HG02678 (cell line): Measurements from ENCODE around the gene CARNS1.

Experiments
- ATAC-seq: cut with Tn5 transposase; IDR thresholded peaks from one replicate; pipeline ENCODE4 v1.9.1; 2021; ENCODE audit warnings: mild to moderate bottlenecking, moderate library complexity; ENCODE audit not compliant: unreplicated experiment

The CARNS1 gene

DNA sequence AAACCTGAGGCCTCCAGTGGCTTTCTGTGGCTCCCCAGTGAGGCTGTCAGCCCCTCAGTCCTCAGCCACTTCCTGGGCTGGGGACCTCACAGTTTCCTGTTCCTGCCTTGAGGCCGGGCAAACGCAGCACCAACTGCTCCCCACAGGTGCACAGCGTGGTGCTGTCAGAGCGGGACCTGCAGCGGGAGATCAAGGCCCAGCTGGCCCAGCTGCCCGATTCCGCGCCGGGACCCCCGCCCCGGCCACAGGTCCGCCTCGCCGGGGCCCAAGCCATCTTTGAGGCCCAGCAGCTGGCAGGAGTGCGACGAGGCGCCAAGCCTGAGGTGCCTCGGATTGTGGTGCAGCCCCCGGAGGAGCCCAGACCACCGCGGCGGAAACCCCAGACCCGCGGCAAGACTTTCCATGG, 6.2 kb upstream of the CARNS1 start:
- ATAC-seq = peak; percentile 61

DNA sequence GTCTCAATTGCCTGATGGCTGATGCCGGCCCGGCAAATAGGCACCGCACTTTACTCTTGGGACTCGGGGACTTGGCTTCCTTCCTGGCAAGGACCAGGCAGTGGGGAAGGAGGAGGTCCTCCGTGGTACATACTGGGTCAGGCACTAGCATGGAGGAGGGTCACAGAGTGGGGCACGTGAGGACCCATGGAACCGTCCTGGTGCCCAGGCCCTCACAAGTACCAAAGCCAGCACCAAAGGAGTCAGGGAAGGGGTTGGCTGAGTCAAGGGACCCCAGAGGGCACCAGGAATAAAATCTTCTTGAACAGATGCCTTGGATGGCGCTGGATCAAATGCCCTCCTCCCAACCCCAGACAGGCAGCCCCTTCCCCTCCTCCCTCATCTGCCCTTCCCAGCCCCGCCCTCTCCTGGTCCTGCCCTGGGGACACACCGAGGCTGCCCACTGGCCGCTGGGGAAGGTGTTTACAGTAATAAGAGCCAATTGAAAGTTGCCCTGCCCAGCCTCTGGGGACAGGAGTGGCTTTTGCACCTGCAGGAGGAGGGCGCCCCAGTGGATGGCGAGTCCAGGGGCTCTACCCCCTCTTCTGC, 5.6 kb upstream of the CARNS1 start:
- no peak for ATAC-seq

- no peak for ATAC-seq
Observed at GRCh38 chr11:67410369-67410831, 5.1 kb upstream of the CARNS1 start.

DNA sequence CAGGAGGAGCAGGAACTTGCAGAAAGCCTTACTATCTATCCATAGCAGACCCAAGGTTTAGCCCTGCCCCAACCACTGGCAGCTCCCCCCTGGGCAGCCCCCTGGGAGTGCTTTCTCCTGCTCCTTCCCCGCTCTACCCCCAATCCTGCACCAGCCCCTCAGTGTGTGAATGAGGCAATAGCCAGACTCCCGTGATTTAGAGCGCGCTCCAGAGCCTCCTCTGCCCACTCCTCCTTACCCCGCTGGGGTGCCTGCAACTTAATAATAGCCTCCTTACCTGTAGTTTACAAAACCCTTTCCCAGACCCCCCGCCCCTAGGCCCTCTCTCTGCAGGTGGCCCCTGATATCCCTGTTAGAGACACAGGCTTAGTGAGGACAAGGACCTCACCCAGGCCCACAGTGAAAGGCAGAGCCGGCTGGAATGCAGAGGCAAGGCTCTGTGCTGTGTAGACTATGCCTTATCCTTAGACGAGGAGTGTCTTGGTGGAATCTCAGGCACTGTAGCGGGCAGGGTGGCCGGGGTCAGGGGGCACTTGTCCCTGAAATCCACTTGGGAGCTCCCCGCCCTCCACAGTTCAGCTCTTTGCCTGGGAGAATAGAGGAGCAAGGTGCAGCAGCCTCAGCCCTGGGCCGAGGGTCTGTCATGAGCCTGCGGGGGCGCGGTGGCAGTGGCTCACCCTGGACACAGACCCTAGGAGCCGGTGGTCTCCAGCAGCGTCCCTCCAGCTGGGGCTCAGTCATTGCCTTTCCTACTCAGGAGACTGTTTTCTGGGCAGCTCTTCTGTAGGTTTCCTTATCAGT, 4.3 kb upstream of the CARNS1 start:
- ATAC-seq = no peak

DNA sequence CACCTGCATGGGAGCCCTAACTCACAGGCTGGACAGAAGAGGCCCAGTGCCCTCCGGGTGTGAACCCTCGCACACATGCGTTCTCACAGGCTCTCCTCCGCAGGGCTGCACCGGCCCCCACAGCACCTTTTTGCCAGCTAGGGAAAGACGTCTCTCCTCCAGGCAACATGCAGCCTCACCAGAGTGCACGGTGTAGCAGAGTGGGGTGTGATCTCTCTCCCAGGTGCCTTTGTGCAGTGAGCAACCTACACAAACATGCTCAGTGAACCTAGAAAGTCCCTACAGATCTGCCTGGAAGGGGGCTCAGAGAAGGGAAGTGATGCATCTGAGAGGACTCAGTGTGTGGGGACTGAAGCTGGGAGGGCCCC, 3.7 kb upstream of the CARNS1 start:
- no peak for ATAC-seq

- no peak for ATAC-seq
Observed at GRCh38 chr11:67412495-67413179, 2.8 kb upstream of the CARNS1 start.

GRCh38 chr11:67413266-67413849, 2.1 kb upstream of the CARNS1 start:
- no peak for ATAC-seq

DNA sequence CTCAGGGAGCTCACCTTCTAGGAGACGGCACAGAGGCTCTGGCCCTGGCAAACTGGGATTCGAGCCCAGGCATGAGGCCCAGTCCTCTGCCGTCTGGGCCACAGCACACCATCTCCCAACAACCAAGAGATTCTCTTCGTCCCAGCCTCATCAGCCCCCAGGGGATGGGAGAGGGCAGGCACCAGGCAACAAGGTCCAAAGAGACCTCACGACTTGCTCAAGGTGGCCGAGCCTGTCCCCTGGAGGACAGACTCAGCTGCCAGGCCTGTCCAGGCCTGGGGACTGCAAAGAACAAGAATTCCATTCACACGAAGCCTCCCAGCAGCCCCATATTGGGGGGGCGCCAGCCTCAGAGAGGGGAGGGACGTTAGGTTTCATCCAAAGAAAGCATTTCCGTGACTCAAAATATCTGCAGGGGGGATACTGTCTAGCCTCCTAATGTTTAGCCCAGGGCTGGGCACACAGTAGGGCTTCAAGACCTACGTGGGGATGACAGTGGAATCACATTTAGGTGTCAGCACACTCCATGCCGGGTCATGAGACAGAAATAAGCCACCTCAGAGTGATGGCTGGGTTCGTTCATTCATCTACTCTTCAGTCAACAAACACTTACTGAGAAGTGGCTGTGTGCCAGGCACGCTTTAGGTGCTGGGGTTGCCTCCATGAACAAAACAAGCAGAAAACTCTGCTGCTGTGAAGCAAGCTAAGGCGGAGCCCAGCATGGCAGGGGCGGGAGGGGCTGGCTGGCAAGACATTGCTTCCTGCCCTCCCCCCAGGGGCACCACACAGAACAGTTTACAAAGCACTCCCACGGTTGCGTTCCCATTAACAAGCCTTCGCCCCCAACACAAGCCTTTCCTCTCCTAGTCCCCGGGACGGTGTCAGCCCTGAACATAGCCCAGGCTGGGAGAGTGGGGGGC, 1.2 kb downstream of the CARNS1 start:
- no peak for ATAC-seq

DNA sequence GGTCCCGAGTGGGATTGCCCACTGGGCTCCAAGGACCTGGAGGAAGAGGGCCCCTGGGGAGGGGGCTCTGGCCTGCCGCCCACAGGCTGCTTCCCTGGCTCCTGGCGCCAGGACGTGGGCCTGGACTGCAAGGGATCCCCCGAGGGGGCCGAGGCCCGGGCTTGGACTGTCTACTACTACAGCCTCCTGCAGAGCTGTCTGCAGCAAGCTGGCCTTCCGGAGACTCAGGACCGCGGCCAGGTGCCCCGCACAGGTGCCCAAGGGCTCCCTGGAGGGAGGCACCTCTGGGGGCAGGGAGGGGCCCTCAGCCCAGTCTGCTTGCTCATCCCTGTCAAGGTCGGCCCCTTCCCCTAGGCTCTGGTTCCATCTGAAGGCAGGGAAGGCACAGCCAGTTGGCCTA, 1.9 kb downstream of the CARNS1 start:
- ATAC-seq = no peak

DNA sequence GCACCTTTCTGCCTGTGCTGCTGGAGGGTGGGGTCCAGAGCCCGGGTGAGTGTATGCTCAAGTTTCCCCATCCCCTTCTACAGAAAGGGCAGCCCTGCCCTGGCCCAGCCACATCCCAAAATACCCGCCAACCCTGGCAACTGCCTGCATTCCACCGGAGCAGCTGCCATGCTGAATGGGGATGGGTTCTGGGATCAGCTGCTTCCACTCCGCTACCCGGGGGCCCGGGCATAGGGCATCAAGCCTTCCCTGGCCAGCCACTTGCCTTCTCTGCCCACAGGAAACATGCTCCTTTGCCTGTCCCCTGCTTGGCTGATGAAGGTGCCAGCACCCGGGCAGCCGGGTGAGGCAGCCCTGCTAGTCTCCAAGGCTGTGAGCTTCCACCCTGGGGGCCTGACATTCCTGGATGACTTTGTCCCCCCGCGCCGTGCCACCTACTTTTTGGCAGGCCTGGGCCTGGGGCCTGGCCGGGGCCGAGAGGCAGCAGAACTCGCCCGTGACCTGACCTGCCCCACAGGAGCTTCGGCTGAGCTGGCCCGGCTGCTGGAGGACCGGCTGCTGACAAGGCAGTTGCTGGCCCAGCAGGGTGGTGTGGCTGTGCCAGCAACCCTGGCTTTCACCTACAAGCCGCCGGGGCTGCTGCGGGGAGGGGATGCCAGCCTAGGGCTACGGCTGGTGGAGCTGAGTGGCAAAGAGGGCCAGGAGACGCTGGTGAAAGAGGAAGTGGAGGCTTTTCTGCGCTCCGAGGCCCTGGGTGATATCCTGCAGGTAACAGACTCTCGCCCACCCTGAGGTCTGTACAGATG, 3.2 kb downstream of the CARNS1 start:
- ATAC-seq = no peak

DNA sequence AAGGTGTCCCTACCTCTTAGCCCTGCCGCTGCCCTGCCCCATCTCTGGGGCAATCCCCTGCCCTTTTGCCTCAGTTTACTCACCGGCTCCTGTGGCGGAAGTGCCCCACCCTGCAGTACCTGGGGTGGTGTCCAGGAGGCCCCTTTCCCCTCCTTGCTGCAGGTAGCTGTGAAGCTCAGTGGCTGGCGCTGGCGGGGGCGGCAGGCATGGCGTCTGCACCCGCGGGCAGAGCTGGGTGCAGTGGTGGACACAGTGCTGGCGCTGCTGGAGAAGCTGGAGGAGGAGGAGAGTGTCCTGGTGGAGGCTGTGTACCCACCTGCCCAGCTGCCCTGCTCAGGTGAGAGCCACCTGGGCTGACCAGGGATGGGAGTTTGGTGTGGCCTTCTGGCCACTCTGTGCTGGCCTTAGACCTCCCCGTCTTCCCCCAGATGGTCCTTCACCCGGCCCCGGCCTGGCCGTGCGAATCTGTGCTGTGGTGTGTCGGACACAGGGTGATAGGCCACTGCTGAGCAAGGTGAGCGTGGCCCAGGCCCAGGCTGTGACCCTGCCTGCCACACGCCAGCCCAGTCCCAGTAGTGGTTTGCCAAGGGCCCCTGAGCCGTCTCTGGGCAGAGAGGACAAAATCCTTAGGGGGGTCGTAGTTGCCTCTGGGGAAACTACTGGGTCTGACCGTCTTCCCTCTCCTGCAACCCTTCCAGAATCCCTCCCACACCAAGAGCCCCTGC, 4.0 kb downstream of the CARNS1 start:
- no peak for ATAC-seq

- ATAC-seq = no peak
Observed at GRCh38 chr11:67420147-67420645, 4.7 kb downstream of the CARNS1 start.

DNA sequence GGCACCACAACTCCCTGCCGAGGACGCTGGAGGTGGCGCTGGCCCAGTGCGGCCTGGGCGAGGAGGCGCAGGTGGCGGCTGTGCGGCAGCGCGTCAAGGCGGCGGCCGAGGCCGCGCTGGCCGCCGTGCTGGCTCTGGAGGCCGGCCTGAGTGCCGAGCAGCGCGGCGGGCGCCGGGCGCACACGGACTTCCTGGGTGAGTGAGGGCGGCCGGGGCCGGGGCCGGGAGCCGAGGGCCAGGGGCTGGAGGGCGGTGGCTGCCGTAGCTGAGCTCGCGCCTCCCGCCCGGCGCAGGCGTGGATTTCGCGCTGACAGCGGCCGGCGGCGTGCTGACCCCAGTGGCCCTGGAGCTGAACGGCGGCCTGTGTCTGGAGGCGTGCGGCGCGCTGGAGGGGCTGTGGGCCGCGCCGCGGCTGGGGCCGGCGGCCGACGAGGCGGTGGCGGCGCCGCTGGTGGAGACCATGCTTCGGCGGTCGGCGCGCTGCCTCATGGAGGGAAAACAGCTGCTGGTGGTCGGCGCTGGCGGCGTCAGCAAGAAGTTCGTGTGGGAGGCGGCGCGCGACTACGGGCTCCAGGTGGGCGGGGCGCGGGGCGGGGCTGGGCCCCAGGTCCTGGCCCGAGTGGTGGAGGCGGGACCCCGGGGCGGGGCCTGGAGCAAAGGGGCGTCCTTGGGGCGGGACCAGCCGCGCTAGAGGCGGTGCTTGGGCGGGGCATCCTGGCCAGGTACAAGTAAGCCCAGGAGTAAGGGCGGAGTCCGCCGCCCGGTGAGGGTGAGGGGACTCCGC, 5.4 kb downstream of the CARNS1 start:
- peak; percentile 87 for ATAC-seq

GRCh38 chr11:67421430-67422031, 6.1 kb downstream of the CARNS1 start:
- ATAC-seq = no peak

DNA sequence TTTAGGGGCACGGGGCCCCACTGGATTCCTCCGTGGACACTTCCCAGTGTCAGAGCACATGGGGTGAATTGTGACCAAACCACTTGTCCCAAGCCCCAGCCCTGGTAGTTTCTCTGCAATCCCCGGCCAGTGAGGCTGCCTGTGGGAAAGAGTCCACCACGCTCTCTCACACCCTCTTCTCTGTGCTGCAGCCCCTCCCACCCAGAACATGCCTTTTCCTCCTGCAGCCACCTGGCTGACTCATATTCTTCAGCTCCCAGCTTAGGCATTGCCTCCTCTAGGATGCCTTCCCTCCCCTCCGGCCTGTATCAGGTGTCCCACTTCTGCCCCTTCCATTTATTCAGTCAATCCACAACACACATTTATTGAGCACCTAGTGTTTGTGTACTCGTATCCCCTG, 7.4 kb downstream of the CARNS1 start:
- no peak for ATAC-seq

GRCh38 chr11:67423466-67423865, 8.0 kb downstream of the CARNS1 start:
- ATAC-seq = no peak

DNA sequence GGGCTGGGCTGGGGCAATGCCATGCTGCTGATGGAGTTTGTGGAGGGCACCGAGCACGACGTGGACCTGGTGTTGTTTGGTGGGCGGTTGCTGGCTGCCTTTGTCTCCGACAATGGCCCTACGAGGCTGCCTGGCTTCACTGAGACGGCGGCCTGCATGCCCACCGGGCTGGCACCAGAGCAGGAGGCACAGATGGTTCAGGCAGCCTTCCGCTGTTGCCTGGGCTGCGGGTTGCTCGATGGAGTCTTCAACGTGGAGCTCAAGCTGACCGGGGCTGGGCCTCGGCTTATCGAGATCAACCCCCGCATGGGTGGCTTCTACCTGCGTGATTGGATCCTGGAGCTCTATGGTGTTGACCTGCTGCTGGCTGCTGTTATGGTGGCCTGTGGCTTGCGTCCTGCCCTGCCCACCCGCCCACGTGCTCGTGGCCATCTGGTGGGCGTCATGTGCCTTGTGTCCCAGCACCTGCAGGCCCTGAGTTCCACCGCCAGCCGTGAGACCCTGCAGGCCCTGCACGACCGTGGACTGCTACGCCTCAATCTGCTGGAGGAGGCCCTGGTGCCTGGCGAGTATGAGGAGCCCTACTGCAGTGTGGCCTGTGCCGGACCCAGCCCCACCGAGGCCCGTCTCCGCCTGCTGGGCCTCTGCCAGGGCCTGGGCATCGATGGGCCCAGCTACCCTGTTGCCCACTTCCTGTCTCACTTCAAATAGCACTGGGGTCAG, 8.6 kb downstream of the CARNS1 start:
- ATAC-seq = no peak
